ENCODE data around the gene AFMID.
"Not testable (repeated sequence)": the region's sequence is repeated elsewhere in the genome, so short reads cannot be mapped to it uniquely, and the experiment has no call there.

DNA sequence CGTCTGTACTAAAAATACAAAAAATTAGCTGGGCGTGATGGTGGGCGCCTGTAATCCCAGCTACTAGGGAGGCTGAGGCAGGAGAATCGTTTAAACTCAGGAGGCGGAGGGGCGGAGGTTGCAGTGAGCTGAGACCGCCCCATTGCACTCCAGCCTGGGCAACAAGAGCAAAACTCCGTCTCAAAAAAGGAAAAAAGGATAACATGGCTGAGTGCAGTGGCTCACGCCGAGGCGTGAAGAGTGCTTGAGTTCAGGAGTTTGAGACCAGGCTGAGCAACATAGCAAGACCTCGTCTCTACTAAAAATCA lies 47.3 kb upstream of the AFMID start:
- not testable (repeated sequence) for TF ChIP-seq POLR2A, EP300, POLR2AphosphoS5 (IDR thresholded peaks at IDR 0.05)
- TF ChIP-seq, protein P1, sequence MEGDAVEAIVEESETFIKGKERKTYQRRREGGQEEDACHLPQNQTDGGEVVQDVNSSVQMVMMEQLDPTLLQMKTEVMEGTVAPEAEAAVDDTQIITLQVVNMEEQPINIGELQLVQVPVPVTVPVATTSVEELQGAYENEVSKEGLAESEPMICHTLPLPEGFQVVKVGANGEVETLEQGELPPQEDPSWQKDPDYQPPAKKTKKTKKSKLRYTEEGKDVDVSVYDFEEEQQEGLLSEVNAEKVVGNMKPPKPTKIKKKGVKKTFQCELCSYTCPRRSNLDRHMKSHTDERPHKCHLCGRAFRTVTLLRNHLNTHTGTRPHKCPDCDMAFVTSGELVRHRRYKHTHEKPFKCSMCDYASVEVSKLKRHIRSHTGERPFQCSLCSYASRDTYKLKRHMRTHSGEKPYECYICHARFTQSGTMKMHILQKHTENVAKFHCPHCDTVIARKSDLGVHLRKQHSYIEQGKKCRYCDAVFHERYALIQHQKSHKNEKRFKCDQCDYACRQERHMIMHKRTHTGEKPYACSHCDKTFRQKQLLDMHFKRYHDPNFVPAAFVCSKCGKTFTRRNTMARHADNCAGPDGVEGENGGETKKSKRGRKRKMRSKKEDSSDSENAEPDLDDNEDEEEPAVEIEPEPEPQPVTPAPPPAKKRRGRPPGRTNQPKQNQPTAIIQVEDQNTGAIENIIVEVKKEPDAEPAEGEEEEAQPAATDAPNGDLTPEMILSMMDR (IDR thresholded peaks at IDR 0.05): peak in 1 of 6 experiments; percentile 5

Measured in upper lobe of left lung (tissue), 4 donors.